ELF-1 (cell line): ENCODE measurements around the gene NOP9.

Source experiments
- DNase-seq: peaks from one replicate; pipeline ENCODE4 v3.0.0-alpha.2; 2016; ENCODE audit warnings: low read depth, low spot score

NOP9 gene

GRCh38 chr14:24308342-24309124 lies 8.9 kb downstream of the NOP9 start:
- DNase-seq = no peak

GRCh38 chr14:24309538-24310264 lies 10.1 kb downstream of the NOP9 start, which contains the start of gene LTB4R2:
Gene LTB4R2 (plus strand): TSS chr14:24310140. CDS start chr14:24310665, 525 bp downstream.
- DNase-seq = no peak

GRCh38 chr14:24310265-24310645 lies 10.6 kb downstream of the NOP9 start:
- no peak for DNase-seq

GRCh38 chr14:24310646-24311604 lies 11.3 kb downstream of the NOP9 start, which contains the start of gene LTB4R:
Gene LTB4R (plus strand): TSS chr14:24311502. CDS start chr14:24315652, 4,150 bp downstream.
- peak; percentile 32 for DNase-seq

GRCh38 chr14:24311837-24312615 lies 12.4 kb downstream of the NOP9 start:
- DNase-seq = no peak

- DNase-seq = no peak
Measured at GRCh38 chr14:24312736-24313507, 13.3 kb downstream of the NOP9 start.

- no peak for DNase-seq
Measured at GRCh38 chr14:24313913-24314312, 14.3 kb downstream of the NOP9 start.

GRCh38 chr14:24314377-24315193 lies 14.9 kb downstream of the NOP9 start:
- DNase-seq = no peak

- DNase-seq = no peak
Measured at GRCh38 chr14:24315243-24315806, 15.7 kb downstream of the NOP9 start.

- peak; percentile 46 for DNase-seq
Measured at GRCh38 chr14:24315807-24316596, 16.4 kb downstream of the NOP9 start.

- DNase-seq = no peak
Measured at GRCh38 chr14:24316597-24316950, 16.9 kb downstream of the NOP9 start.

GRCh38 chr14:24317141-24317928 lies 17.7 kb downstream of the NOP9 start:
- peak; percentile 16 for DNase-seq

GRCh38 chr14:24321212-24321975 lies 21.7 kb downstream of the NOP9 start:
- peak; percentile 60 for DNase-seq

GRCh38 chr14:24322672-24323071 lies 23.0 kb downstream of the NOP9 start:
- no peak for DNase-seq

GRCh38 chr14:24323341-24323740 lies 23.7 kb downstream of the NOP9 start:
- DNase-seq = no peak

- DNase-seq = no peak
Measured at GRCh38 chr14:24324024-24324423, 24.4 kb downstream of the NOP9 start.
